GM19324 (cell line): Measurements from ENCODE around the gene PAPPA2.

Source experiments
- ATAC-seq: cut with Tn5 transposase; IDR thresholded peaks from one replicate; pipeline ENCODE4 v1.9.1; 2021; ENCODE audit warnings: mild to moderate bottlenecking, moderate library complexity; ENCODE audit not compliant: unreplicated experiment, low FRiP score

PAPPA2 gene

GRCh38 chr1:176485083-176485482, 22.1 kb downstream of the PAPPA2 start:
- ATAC-seq: no peak

- no peak for ATAC-seq
These were observed 31.5 kb downstream of the PAPPA2 start for GRCh38 chr1:176494436-176494835.

- no peak for ATAC-seq
These were observed 36.7 kb downstream of the PAPPA2 start for GRCh38 chr1:176499671-176500070.

GRCh38 chr1:176501599-176501998, 38.6 kb downstream of the PAPPA2 start:
- no peak for ATAC-seq

GRCh38 chr1:176504848-176505553, 42.0 kb downstream of the PAPPA2 start:
- no peak for ATAC-seq

GRCh38 chr1:176512966-176513365, 50.0 kb downstream of the PAPPA2 start:
- ATAC-seq: no peak

GRCh38 chr1:176515310-176515709, 52.3 kb downstream of the PAPPA2 start:
- ATAC-seq: no peak

- ATAC-seq: no peak
These were observed 54.5 kb downstream of the PAPPA2 start for GRCh38 chr1:176517484-176517883.

GRCh38 chr1:176521211-176521610, 58.2 kb downstream of the PAPPA2 start:
- ATAC-seq: no peak

- no peak for ATAC-seq
These were observed 59.4 kb downstream of the PAPPA2 start for GRCh38 chr1:176522310-176522845.

GRCh38 chr1:176529395-176530090, 66.6 kb downstream of the PAPPA2 start:
- no peak for ATAC-seq

- ATAC-seq: no peak
These were observed 68.1 kb downstream of the PAPPA2 start for GRCh38 chr1:176531036-176531435.

- ATAC-seq: no peak
These were observed 69.2 kb downstream of the PAPPA2 start for GRCh38 chr1:176531921-176532897.

GRCh38 chr1:176533020-176533419, 70.0 kb downstream of the PAPPA2 start:
- no peak for ATAC-seq

- ATAC-seq: no peak
These were observed 73.6 kb downstream of the PAPPA2 start for GRCh38 chr1:176536588-176536987.

- ATAC-seq: no peak
These were observed 76.0 kb downstream of the PAPPA2 start for GRCh38 chr1:176539018-176539417.

GRCh38 chr1:176540428-176540827, 77.5 kb downstream of the PAPPA2 start:
- no peak for ATAC-seq

- ATAC-seq: no peak
These were observed 78.7 kb downstream of the PAPPA2 start for GRCh38 chr1:176541663-176542062.

GRCh38 chr1:176542352-176542751, 79.4 kb downstream of the PAPPA2 start:
- no peak for ATAC-seq

GRCh38 chr1:176543360-176544129, 80.6 kb downstream of the PAPPA2 start:
- no peak for ATAC-seq
